ENCODE data around the gene NEAT1.

NEAT1 gene

DNA sequence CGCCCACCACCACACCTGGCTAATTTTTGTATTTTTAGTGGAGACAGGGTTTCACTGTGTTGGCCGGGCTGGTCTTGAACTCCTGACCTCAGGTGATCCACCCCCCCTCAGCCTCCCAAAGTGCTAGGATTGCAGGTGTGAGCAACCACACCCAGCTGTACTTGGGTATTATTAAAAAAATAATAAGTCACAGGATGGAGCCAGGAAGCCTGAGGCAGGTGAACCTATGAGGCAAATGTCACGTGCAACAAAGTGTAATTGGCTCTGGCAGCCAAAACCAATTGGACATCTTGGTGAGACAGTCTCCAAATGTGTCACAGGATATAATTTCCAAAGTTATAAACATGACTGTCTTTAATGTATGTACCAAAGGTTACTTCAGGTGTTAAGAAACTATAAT, 52.3 kb downstream of the NEAT1 start:
- H3K4me3 ChIP-seq (ENCODE audit: low read depth, low read length) = no peak overlapping the region
- no peak for DNase-seq (ENCODE audit: low read depth)
- TF ChIP-seq, protein P1, sequence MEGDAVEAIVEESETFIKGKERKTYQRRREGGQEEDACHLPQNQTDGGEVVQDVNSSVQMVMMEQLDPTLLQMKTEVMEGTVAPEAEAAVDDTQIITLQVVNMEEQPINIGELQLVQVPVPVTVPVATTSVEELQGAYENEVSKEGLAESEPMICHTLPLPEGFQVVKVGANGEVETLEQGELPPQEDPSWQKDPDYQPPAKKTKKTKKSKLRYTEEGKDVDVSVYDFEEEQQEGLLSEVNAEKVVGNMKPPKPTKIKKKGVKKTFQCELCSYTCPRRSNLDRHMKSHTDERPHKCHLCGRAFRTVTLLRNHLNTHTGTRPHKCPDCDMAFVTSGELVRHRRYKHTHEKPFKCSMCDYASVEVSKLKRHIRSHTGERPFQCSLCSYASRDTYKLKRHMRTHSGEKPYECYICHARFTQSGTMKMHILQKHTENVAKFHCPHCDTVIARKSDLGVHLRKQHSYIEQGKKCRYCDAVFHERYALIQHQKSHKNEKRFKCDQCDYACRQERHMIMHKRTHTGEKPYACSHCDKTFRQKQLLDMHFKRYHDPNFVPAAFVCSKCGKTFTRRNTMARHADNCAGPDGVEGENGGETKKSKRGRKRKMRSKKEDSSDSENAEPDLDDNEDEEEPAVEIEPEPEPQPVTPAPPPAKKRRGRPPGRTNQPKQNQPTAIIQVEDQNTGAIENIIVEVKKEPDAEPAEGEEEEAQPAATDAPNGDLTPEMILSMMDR (IDR thresholded peaks at IDR 0.05; ENCODE audit: insufficient read depth, low read depth, low read length, missing control alignments) = no peak

DNA sequence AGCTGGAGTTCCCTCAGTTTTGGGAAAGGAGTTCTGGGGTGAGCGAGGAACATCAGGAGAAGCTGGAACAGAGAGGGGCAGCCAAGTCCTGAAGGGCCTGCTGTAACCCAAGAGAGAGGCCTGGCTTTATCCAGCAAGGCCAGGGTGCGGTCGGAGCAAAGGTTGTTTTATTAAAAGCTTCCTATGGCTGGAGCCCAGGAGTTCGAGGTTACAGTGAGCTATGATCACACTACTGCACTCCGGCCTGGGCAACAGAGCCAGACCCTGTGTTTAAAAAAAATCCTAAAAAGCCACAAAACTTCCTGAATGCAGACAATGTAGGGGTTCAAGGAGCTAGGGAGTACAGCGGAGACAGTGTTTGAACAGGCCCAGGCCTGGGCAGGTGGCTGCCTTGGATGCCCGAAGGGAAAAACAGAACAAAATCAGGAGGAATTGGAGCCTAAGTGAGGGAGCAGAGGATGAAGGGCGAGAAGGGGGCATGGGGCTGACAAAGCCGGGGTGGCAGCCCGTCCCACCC, 54.1 kb downstream of the NEAT1 start:
- H3K4me3 ChIP-seq (ENCODE audit: low read depth, low read length) = peak overlapping the region; percentile 76
- TF ChIP-seq, protein P1 (IDR thresholded peaks at IDR 0.05; ENCODE audit: insufficient read depth, low read depth, low read length, missing control alignments) = no peak
- no peak for DNase-seq (ENCODE audit: low read depth)

DNA sequence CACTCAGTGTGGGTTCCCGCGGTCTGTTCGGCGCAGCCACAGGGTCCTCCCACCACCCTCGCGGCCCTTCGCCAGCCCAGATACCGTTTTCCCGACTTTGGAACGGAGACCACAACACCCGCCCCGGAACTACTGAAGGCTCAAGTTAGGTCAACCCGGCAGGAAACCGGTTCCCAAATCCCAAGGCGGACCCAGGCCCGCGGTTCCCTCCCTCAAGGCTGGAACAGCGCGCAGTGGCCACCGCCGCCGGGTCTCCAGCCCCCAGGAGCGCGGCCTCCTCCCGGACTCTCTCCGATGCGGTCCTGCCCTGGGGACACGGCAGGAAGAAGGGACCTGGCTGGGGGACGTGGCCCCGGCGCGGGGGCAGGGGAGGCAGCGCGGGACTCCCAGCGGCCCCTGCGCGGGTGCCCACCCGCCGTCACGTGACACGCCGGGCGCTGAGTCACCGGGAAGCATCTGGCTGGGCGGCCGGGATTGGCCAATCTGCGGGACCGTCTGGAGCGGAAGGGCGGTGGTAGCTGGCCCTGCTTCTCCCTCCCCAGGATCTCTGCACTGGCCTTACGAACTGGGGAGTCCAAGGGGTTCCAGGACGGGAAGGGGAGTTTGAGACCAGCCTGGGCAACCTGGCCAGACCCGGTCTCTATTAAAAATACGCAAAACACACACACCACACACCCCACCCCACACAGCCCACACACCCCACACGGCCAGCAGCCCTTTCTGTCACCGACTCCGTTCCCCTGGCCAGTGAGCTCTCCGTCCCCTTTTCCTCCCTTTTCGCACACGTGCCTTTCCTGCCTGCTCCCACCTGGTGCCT, 54.8 kb downstream of the NEAT1 start:
- DNase-seq (ENCODE audit: low read depth) = peak; percentile 96
- TF ChIP-seq, protein P1 (IDR thresholded peaks at IDR 0.05; ENCODE audit: insufficient read depth, low read depth, low read length, missing control alignments) = no peak

DNA sequence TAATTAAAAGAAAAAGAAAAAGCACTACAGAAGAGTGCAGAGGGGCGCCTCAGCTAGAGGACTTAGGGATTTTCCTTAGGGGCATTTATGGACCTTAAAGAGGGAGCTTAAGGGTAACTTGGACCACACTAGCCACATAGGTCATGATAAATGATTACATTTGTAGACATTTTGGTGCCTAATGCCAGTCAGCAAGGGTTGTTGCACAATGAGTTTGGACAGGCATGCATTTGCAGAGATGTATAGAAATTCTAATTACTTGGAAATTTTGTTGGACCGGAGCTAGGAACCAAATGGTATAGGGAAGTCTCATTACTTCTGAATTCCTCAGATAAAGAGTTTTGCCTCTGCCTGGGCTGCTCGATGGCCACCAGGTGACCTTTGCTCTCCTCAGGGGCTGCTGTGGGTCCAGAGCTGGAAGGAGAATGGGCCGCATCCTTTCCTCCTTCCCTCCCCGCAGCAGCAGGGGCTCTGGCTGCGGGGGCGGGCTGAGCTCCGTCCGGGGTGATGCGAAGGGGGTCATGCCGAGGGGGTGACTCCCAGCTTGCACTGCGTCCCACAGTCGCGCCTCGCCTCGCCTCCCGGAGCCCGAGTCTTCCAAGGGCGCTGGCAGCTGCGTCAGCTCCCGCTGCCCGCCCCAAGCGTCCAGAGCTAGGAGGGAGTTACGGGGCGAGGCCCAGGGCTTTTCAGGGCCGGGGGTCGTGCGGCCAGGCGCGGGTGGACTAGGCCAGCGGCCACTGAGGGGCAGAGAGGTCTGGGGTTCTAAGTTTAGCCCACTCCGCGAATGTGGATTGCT, 56.0 kb downstream of the NEAT1 start:
- peak overlapping the region; percentile 76 for H3K4me3 ChIP-seq (ENCODE audit: low read depth, low read length)
- no peak for DNase-seq (ENCODE audit: low read depth)
- TF ChIP-seq, protein P1 (IDR thresholded peaks at IDR 0.05; ENCODE audit: insufficient read depth, low read depth, low read length, missing control alignments) = no peak

More for the DNA sequence above, 54.8 kb downstream of the NEAT1 start:
- H3K4me3 ChIP-seq (ENCODE audit: low read depth, low read length) = peak overlapping the region; percentile 76

DNA sequence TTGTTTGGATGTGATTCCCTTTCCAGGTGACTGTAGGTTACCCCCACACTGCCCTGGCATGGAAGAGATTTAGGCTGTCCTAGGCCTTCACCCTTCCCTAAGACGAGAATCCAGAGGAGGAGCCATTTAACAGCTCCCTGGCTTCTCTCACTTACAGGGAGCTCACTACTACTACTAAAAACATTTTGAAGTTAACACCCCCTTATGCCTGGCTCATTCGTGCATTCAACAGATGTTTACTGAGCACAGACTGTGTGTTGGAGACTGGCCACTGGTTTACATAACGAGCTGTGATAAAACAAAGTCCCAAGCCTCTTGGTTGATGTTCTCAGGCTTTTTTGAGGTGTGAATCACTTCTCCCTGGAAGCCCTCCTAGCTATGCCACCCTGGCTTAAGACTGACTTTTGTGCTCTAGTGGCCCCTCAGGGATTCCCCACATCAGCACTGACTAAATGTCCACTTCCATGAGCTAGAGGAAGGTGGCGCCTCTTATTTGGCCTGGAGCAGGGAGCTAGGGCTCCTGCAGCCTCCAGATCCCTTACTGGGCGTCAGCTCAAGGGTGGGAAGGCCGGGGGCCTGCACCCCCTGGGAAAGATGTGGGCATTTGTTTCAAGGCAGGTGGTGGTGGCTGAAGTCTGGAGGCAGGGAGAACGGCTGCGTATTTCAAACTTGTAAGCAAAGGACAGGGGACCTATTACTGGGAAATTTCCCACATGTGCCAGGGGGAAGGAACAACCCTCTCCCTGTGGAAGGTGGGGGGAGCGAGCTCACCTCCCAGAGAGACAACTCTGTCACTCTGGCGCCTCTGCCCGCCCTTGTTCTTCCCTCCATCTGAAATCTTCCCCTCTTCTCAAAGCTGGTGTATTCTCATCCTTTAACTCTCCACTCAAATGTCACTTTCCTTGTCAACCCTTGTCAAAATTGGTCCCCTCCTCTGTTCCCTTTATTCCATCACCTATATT, 56.9 kb downstream of the NEAT1 start:
- DNase-seq (ENCODE audit: low read depth) = no peak
- no peak overlapping the region for H3K4me3 ChIP-seq (ENCODE audit: low read depth, low read length)
- TF ChIP-seq, protein P1 (IDR thresholded peaks at IDR 0.05; ENCODE audit: insufficient read depth, low read depth, low read length, missing control alignments) = peak; percentile 1

DNA sequence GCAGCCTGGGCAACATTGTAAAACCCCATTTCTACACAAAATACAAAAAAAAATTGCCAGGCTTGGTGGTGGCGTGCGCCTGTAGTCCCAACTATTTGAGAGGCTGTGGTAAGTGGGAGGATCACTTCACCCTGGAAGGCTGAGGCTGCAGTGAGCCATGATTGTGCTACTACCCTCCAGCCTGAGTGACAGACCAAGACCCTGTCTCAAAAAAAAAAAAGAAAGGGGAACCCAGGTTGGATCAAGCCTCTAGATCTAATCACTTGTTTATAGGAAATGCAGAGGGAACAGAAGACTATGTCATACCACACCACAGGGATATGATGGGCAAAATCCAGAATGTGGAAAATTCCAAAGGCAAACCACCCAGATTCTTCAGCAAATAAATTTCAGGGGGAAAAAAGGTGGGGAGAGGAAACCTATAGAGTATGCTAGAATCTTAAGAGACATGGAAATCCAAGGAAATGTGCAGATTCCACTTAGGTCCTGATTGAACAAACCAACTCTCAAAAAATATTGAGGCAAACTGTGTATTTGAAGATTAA, 59.8 kb downstream of the NEAT1 start:
- DNase-seq (ENCODE audit: low read depth) = no peak
- no peak overlapping the region for H3K4me3 ChIP-seq (ENCODE audit: low read depth, low read length)
- TF ChIP-seq, protein P1 (IDR thresholded peaks at IDR 0.05; ENCODE audit: insufficient read depth, low read depth, low read length, missing control alignments) = no peak

All from GM12865 (cell line).